Stimulated activated CD4-positive, alpha-beta T cell treated with anti-CD3 and anti-CD28 coated beads, Interleukin-12 subunit alpha, Interleukin-12 subunit beta, amount 100 ng/mL, for 24 hours (primary cell): ENCODE results near the gene MYF5.

Experiments used
- DNase-seq, 2 experiments: peaks; one replicate each; pipeline ENCODE4 v3.0.0-alpha.2; 2020; ENCODE audit warnings: low read depth in 2 of 2

Gene MYF5

DNA sequence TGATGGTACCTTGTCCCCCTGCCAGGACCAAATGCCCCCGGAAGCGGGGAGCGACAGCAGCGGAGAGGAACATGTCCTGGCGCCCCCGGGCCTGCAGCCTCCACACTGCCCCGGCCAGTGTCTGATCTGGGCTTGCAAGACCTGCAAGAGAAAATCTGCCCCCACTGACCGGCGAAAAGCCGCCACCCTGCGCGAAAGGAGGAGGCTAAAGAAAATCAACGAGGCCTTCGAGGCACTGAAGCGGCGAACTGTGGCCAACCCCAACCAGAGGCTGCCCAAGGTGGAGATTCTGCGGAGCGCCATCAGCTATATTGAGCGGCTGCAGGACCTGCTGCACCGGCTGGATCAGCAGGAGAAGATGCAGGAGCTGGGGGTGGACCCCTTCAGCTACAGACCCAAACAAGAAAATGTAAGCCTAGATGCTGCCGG is 8.9 kb upstream of the MYF5 start:
- DNase-seq = no peak

DNA sequence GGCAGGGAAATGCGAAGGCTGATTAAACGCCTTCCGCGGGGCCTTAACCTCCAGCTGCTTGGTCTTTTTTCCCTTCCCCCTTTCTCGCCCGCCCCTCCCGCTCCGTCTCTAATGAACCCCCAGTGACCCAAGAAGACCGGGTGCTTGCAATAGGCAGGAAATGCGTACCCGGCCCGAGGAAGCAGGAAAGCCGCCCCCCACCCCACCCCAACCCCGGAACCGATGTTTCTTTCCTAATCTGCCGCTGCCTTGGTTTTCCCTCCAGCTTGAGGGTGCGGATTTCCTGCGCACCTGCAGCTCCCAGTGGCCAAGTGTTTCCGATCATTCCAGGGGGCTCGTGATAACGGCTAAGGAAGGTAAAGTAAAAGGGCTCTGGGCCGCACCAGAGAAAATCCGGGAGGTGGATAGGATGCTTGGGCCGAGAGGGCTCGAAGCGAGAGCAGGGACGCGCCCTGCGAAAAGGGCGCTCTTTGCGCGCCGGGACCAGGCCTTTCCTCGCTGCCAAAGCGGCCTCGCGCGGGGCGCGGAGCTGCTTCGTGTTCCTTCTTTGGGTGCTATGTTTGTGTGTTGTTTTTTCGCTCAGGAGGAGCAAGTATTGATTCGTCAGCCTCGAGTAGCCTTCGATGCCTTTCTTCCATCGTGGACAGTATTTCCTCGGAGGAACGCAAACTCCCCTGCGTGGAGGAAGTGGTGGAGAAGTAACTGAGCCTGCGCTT is 8.3 kb upstream of the MYF5 start:
- no peak for DNase-seq

DNA sequence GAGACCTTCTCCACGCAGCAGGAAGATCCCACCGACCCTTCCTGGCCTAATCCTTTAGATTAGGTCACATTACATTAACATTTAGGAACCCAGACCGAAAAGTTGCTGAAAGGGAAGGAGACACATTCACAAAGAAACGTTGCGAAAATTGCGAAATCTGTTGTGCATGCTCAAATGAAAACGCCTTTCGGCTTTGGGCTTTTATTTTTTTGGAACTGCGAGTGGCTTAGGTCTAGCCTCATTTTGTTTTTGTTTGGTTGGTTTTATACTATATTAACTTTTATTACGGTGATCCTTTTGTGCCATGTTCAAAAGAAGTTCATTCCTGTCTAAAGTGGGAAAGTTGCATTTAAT is 7.8 kb upstream of the MYF5 start:
- no peak for DNase-seq

DNA sequence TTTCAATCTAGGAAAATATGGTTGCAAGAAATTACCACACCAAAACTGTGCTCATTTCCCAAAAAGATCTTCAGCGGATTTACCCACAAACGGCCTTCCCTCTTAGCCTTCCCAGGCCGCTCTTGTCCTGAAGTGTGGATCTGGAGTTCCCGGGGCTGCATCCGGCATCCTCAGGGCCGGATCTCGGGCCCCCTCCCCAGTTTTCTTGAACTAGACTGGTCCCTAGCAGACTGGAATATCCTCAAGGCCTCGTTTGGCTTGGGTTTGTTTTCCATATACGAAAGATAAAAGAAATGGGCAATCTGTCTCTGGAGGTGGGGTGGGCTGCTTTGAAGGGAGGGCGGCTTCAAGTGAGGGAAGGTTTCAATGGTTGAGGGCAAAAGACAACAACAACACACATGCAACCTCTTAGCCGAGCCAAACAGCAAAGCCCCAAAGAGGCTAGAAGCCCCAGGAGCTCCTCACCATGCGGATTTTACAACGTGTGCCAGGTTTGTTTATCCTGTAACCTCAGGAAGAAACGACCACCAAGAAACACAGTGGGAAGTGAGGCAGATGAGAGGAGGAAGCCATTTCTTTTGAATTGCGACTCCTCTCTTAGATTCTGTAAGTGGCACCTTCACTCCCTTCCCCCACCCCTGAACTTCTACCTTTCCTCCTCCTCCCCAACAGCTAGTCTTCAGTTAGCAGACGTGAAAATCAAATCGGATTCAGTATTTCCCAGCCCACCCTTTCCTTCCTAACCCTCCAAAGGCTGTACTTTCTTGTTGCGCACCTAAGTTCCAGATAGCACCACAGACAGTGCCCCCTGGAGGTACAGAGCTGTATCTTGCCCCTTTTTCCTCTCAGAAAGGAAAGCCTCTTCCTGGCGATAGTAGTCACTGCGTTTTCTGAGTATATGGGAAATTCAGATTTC is 6.6 kb upstream of the MYF5 start:
- no peak for DNase-seq

DNA sequence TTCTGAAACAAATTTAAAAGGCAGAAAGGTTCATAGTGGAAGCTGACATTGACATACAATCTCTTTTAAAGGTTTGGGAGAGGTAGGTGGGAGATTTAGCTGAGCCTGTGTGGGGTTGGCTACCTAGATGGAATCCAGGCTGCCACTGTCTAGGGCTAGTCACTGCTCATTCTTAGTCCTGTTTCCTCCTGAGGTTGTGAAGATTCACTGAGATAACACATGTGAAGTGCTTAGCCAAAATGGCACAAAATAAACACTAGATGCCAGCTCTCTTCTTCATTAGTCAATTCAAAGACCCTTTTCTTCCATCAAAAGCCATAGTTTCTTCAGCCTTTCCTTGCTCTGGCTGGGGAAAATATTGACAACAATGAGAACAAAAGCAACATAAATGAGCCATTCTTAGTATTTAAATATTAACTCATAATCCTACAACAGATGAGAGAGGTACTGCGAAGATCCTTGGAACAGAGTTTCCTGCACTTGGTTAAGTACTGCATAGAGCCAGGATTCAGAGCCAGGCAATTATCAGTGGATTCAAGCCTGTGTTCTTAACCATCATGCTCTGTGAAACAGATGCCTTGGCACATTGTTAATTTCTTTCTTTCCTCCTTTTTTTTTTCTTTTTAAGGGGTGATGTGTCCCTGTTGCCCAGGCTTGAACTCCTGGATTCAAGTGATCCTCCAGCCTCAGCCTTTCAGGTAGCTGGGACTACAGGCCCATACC is 5.8 kb upstream of the MYF5 start:
- DNase-seq = no peak

DNA sequence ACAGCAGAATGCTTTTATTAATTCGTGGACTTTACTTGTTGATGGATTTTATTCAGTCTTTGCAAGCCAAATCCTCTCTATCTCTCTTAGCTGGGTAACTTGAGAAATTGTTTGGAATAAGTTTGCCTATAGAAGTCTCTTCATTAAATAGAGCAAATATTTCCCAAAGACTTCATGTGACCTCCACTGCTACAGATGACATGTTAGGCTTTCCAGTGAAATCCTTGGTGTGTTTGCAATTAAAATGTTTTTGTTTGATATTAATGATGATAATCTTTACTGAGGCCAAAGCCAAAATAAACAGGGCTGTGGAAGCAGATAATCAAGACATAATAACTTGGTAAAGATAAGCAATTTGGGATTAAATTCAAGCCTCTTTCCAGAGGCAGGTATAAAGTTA is 4.8 kb upstream of the MYF5 start:
- no peak for DNase-seq

DNA sequence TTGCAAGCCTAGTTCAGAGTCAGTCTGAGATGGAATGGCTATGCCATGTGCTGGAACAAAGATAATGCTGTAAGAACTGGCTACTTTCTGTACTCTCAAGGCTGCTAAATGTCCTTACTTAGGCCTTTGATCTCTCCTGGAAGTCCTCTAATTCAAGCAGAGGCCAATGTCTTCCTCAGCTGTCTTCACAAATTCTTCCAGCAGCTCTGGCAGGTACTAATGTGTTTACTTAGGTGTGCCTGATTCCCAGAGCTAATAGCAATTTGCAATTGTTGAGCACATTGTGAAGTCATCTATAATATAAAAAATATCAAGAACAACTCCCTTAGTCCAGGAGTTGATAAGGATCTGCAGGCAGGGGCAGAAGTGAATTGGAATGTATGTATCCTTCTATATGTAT is 3.8 kb upstream of the MYF5 start:
- DNase-seq = no peak

DNA sequence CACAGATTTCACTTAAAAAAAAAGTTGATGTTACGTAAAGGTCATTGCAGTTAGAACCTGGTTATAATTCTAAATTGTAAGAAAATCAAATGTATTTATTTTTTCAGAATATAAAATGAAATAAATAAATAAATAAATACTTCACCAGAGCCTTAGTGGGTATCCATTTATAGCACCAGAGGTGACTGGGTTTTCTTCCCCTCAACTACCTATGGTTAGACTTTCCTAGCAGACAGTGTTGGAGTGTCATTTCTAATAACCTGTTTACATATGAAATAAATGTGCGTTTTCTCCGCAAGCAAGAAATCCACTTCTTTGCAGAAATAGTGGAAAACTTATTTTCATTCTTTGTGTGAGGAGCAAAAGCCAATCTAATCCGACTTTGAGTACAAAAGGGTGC is 3.3 kb upstream of the MYF5 start:
- DNase-seq = no peak

DNA sequence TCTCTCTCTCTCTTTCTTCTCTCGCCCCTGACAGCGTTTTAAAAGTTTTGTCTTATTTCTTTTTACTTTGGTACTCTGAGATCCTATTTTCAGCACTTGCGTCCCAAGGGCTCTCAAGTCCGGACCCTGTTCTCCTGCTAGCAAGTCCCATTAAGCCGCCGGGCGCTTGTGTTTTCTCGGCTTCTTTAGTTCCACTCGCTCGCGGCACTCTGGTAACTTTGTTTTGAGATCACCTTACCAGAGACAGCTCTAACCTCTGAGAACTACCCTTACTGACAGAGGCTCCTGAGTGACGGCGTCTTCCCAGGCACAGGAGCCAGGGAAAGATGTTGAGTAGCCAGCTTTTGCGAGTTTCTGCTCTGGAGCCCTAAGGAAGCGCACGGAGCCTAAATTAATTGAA is 2.7 kb upstream of the MYF5 start:
- DNase-seq = no peak

DNA sequence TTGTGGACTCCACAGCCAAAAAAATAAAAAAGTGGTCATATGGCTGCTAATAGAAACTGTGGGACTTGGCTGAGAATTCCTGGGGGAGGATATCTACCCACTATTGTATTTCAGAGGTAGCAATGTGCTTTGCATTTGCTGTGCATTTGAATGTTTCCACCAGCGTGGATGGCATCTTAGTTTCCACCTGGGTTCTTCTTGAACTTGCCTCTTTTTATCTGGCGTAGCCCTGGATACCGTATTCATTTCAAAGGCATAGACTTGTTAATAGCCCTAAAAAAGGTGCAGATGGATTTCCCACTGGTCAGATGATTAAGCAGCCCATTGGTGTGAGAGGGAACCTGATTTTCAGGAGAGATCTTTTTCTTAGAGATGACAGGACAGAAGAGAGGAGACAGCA is 1.9 kb upstream of the MYF5 start:
- DNase-seq = no peak

DNA sequence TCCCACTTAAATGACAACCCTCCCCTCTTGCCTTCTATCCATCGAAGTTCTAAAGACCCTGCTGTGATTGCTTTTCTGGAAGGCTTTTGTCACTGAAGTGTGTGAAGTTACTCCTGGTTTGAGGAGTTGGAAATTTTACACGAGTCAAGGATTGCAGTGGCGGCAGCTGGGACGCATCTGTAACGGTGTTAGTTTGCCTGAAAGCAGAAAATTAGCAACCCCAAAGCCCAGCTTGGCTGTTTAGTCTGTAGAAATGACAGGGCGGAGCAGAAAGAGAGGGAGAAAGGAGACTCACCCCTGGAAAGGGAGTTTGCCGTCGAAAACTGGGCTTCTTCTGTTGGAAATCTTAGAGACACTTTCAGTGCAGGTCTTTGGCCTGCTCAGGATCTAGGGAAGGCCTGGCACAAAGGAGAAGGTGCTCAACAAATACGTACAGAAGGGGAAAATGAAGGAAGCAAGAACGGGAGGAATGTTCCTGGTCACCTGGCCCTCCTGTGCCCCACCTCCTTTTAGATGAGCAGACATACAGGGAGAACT is 931 bp upstream of the MYF5 start:
- DNase-seq = no peak

DNA sequence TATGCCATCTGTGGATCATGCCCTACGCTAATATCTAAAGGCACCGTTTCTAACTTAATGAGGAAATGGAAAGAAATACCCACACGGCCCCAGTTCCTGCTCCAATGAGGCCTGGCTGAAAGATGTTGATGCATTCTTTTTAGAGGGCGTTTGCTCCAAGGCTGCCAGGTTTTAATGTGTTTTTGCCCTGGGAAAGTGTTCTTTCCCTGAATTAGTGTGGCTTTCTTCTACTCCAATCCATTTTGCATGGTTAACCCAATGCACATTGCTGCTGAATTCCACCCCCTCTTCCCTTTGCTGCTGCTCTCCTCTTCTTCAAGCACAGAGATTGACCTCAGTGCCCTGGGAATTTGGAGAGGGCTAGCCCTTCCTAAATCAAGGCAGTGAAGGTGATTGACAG is 1.1 kb downstream of the MYF5 start:
- DNase-seq = no peak

DNA sequence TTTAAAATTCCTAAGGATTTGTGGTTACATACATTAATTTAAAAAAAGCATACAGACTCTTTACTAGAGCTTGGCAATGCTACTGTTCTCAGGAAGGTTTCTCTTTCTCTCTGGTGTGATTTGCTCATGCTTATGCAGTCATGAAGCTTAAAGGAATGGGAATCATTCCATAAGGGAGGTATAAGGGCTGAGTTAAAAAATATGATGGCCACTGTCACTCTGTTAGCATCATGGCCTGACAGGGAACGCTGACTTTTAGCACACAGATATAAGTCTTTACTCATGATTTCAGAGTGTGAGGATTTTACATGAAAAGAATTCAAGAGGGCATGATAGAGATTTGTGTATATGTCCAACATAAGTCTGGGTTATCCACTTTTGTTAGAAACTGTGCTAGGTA is 3.8 kb downstream of the MYF5 start:
- no peak for DNase-seq

DNA sequence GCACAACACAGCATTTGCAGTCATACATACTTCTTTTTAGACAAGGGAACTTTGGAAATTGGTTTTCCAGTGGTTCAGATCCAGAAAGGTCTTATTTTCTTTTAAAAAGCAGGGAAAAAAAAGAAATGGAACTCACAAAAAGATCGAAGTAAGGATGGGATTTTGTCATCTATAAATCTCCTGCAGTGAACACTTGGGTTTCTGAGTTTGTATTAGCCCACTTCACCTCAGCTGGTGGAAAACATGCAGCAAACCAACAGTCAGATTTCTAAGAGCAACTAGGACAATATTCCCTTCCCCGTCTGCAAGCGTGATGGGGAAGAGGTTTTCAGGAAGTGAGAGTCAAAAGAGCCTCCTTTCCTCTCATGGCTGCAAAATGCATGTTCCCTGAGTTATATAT is 4.6 kb downstream of the MYF5 start:
- no peak for DNase-seq

DNA sequence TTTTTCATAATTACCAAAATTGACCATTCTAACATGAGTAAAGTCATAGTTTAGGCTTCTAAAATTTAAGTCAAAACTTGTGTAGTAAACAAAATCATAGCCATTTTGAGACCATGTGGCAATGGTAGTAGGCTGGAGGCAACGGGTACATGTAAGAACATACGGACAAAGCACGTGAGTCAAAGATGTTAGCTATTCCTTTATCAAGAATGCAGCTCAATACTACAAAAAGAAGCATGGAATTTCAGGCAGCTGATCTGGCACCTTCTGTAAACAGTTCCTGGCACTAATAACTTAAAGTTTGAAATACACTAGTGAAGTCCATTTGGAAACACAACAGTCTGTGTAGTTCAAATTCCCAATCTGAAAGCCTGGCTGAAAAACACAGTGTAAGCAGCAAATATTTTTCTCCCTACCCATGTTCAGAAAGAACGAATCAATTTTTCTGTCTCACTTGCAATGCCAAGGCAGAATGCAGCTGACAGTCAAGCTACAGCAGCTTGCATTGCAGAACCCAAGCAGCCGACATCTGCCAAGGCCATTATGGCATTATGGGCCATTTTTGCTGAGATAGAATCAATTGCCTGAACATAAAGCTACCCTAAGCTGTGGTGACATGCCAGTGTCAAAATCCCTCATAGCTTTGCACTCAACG is 29.3 kb downstream of the MYF5 start:
- DNase-seq = no peak

DNA sequence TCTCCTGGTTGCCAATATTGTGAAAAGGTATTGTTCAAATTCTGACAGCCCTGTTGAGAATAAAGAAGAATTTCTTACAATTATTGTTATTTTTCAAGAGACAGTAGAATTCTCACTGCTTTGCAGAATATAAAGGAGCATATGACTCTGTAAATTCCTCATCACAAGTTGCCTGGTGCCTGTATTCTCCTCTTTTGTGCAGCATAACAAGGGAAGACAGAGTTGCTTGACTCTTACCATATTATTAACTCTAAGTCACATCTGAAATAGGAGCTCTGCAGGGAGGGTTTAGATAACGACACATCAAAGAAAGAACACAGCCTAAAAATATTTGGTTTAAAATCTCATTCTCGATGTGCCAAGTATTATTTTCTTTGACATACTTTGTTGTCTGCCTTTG is 31.1 kb downstream of the MYF5 start:
- no peak for DNase-seq

DNA sequence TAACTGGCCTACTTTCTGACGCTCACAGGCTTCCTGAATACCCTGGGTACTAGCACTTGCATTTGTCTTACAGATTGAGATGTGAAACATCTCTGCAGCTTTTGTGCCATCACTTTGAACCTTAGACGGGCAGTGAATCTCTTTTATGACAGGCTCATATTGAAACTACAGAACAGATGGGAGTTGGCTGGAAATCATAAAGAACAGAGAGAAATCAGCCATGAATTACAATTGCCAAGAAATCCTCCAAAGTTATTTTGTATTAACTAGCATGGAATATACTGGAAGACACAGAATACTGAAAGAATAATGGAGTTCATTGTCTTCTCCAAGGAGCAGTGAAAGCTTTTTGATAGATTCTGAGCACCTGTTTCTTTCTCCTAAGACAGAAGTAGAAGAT is 32.7 kb downstream of the MYF5 start:
- DNase-seq = no peak

DNA sequence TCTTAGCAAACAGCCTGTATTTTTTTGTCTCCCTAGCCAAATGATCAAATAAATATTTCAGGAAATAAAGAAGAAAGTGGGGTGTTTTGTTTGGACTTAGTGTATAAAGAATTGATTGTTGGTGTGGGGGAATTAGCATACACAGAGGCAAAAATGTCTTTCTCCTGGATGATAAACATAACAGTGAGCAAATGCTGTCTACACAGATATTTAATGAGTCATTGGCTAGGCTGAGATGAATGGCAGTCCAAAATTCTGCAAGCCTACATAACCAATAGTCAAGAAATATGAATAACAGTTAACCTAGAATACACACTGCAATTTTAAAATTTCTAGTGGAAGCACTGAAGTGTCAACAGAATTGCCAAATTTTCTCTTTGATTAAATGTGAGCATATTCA is 35.8 kb downstream of the MYF5 start:
- DNase-seq = no peak

DNA sequence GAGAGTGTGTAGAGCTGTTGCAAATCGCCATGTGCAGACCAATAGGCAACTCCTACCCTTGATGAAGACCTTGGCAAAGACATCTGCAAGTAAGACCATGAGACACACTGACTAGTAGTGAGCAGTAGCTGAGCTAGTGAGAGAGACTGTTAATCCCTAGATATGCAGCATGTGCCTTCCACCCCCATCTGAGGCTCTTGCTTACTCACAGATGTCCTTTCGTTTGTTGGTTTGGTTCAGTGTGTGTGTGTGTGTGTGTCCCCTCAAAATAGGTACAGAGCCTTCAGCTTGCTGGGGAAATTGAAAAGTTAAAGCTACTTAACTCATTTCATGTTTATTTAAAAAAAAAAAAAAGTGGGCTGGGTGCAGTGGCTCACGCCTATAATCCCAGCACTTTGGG is 37.6 kb downstream of the MYF5 start:
- no peak for DNase-seq

DNA sequence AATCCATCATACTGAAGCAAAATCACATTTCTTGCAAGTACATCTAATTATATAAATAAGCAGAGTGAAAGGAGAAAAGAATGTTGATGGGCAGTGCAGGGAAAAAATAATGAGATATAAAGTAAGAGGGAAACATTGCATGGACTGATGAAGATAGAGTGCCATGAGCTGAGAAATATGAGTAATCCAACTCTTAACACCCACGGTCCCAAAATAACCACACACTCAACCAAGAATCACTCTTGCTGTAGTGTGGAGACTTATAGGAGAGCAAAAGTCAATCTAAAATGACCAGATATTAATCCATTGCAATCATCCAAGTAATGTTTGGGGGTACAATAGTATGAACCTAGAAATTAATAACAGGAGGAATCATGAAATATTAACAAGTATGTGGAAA is 40.2 kb downstream of the MYF5 start:
- DNase-seq = no peak

DNA sequence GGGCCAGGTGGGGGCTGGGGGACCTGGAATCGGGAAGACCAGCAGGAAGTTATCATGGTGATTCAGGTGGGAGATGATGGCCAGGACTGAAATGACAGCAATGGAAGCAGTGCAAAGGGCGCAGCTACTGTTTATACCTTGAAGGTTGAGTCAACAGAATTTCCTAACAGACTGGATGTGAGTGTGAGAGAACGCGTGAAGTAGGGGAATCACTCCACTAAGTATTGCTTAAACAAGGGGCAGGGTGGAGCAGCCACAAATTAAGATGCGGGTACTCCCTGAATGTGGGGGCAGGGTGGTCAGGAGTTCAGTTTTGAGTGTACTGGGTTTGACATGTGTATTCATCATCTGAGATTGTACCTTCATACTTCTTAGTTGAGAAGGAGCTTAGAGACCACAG is 45.1 kb downstream of the MYF5 start:
- DNase-seq = no peak

DNA sequence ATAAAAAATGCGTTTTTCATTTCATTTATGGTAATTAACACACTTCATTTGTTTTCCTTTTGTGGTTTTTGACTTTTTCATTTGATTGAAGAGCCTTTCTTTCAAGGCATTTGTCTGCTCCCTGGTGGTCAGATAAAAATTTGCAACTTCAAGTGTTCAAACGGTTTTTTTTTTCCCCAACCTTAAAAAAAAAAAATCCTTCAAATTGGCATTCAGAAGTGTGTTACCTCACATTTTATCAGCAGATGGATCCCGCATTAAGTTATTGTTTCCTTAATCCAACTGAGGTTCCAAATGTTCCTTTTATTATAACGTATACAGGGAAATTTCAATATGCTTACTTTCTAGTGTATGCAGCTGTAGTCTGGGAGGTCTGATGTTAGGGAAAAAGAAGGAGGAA is 47.2 kb downstream of the MYF5 start:
- no peak for DNase-seq
